HG03439 (cell line): Measurements from ENCODE around the gene C1R.

ENCODE experiments used
- ATAC-seq: cut with Tn5 transposase; IDR thresholded peaks from one replicate; pipeline ENCODE4 v1.9.1; 2021; ENCODE audit warnings: mild to moderate bottlenecking, moderate library complexity; ENCODE audit not compliant: unreplicated experiment

The C1R gene

GRCh38 chr12:7092229-7092985, at the start of gene C1R:
C1R (minus strand) TSS chr12:7092445; CDS start chr12:7092388, 57 bp downstream.
- ATAC-seq = no peak

- ATAC-seq = no peak
Observed at GRCh38 chr12:7141351-7142005, 49.2 kb upstream of the C1R start.

- no peak for ATAC-seq
Observed at GRCh38 chr12:7139200-7139599, 47.0 kb upstream of the C1R start.

GRCh38 chr12:7137908-7138307, 45.7 kb upstream of the C1R start:
- ATAC-seq = no peak

GRCh38 chr12:7136676-7137075, 44.4 kb upstream of the C1R start:
- ATAC-seq = no peak

GRCh38 chr12:7136071-7136470, 43.8 kb upstream of the C1R start:
- ATAC-seq = no peak

- no peak for ATAC-seq
Observed at GRCh38 chr12:7134396-7135166, 42.3 kb upstream of the C1R start.

- ATAC-seq = no peak
Observed at GRCh38 chr12:7131502-7131866, 39.2 kb upstream of the C1R start.

GRCh38 chr12:7130701-7131501, 38.7 kb upstream of the C1R start:
- no peak for ATAC-seq

GRCh38 chr12:7129872-7130691, 37.8 kb upstream of the C1R start, which contains the start of gene CLSTN3:
CLSTN3 (plus strand) TSS chr12:7130371; CDS start chr12:7130649, 278 bp downstream.
- ATAC-seq = no peak

GRCh38 chr12:7129287-7129871, 37.1 kb upstream of the C1R start:
- no peak for ATAC-seq

- ATAC-seq = no peak
Observed at GRCh38 chr12:7128681-7129286, 36.5 kb upstream of the C1R start, which contains the start of gene RBP5. RBP5 (minus strand) TSS chr12:7128889; CDS start chr12:7128775, 114 bp downstream.

- no peak for ATAC-seq
Observed at GRCh38 chr12:7127916-7128626, 35.8 kb upstream of the C1R start.

GRCh38 chr12:7125632-7126227, 33.5 kb upstream of the C1R start:
- no peak for ATAC-seq

- no peak for ATAC-seq
Observed at GRCh38 chr12:7123806-7124522, 31.7 kb upstream of the C1R start.

- ATAC-seq = no peak
Observed at GRCh38 chr12:7122811-7123769, 30.8 kb upstream of the C1R start.
